HG03135 (cell line): Measurements from ENCODE around the gene TXNRD1.
A peak's percentile ranks its signal among the peaks of the same experiment; 100 is the strongest.
"Not testable (repeated sequence)": the region's sequence is repeated elsewhere in the genome, so short reads cannot be mapped to it uniquely, and the experiment has no call there.

Experiments used
- ATAC-seq: cut with Tn5 transposase; IDR thresholded peaks from one replicate; pipeline ENCODE4 v1.9.1; 2021; ENCODE audit warnings: mild to moderate bottlenecking, moderate library complexity; ENCODE audit not compliant: unreplicated experiment

TXNRD1 gene

GRCh38 chr12:104215638-104216297, at the start of gene TXNRD1:
Gene TXNRD1, plus strand, starts transcription at chr12:104215779. Its CDS starts 24 bp downstream, at chr12:104215803.
- ATAC-seq = peak; percentile 93

GRCh38 chr12:104165801-104166200, 49.8 kb upstream of the TXNRD1 start:
- ATAC-seq = no peak

- no peak for ATAC-seq
Observed at GRCh38 chr12:104166465-104166864, 49.1 kb upstream of the TXNRD1 start.

GRCh38 chr12:104167519-104168458, 47.8 kb upstream of the TXNRD1 start:
- no peak for ATAC-seq

GRCh38 chr12:104168596-104168995, 47.0 kb upstream of the TXNRD1 start:
- ATAC-seq = no peak

- no peak for ATAC-seq
Observed at GRCh38 chr12:104171785-104172569, 43.6 kb upstream of the TXNRD1 start.

GRCh38 chr12:104172570-104172947, 43.0 kb upstream of the TXNRD1 start:
- ATAC-seq = no peak

GRCh38 chr12:104173804-104174203, 41.8 kb upstream of the TXNRD1 start:
- ATAC-seq = not testable (repeated sequence)

- no peak for ATAC-seq
Observed at GRCh38 chr12:104175726-104176247, 39.8 kb upstream of the TXNRD1 start.

- ATAC-seq = no peak
Observed at GRCh38 chr12:104177336-104177662, 38.3 kb upstream of the TXNRD1 start.

GRCh38 chr12:104177663-104178501, 37.7 kb upstream of the TXNRD1 start:
- ATAC-seq = no peak

- no peak for ATAC-seq
Observed at GRCh38 chr12:104180374-104180773, 35.2 kb upstream of the TXNRD1 start.

GRCh38 chr12:104181313-104181712, 34.3 kb upstream of the TXNRD1 start:
- no peak for ATAC-seq

GRCh38 chr12:104182144-104182543, 33.4 kb upstream of the TXNRD1 start:
- no peak for ATAC-seq

- ATAC-seq = no peak
Observed at GRCh38 chr12:104182621-104183378, 32.8 kb upstream of the TXNRD1 start.

GRCh38 chr12:104183443-104183842, 32.1 kb upstream of the TXNRD1 start:
- no peak for ATAC-seq

GRCh38 chr12:104187446-104188155, 28.0 kb upstream of the TXNRD1 start:
- ATAC-seq = no peak

GRCh38 chr12:104188534-104188933, 27.0 kb upstream of the TXNRD1 start:
- ATAC-seq = no peak
